ENCODE measurements around the gene SLC12A9.

Gene SLC12A9

GRCh38 chr7:100882785-100883526 lies 30.4 kb downstream of the SLC12A9 start:
- peak; percentile 100 for TF ChIP-seq PRDM1 (tag by site-specific recombination; IDR thresholded peaks at IDR 0.05)
- TF ChIP-seq ZNF529 (tag by site-specific recombination; IDR thresholded peaks at IDR 0.05; ENCODE audit: insufficient replicate concordance): no peak
- peak; percentile 30; the same call in 1 of the 2 replicates for TF ChIP-seq ZIC2 (tag by site-specific recombination; IDR thresholded peaks at IDR 0.05)
- no peak for TF ChIP-seq ZNF488 (tag by site-specific recombination; IDR thresholded peaks at IDR 0.05)
- peak; percentile 58 for TF ChIP-seq ZNF366 (tag by site-specific recombination; conservative IDR thresholded peaks at IDR 0.05)
- ChIA-PET CTCF (no interaction called here), POLR2A (interaction anchor here (0.6 to 8.7 kb wide), 3 partner anchors 6 to 13 kb away, joined by 3 to 198 read pairs (median 4); partner anchors contain the start of gene SRRT)
- Histone ChIP-seq H3K27ac (ENCODE audit: extremely low read depth, low read depth, low read length) (no peak overlapping the region), H3K4me1 (ENCODE audit: control insufficient read depth, insufficient read depth, low read length) (no peaks in the 10 kb centered on the region; the same call in 1 of the 2 replicates), H3K36me3 (ENCODE audit: control insufficient read depth in 2 of 2, insufficient read depth in 1 of 2, low read length in 2 of 2) (peaks cover 56 to 96% of the 10 kb centered on the region in 2 experiments), H3K4me3 (ENCODE audit: low read depth, low read length) (no peak overlapping the region), H3K9me3 (ENCODE audit: control insufficient read depth, insufficient read depth, low read depth, low read length) (no peaks in the 10 kb centered on the region)

GRCh38 chr7:100884736-100885439 lies 32.4 kb downstream of the SLC12A9 start:
- Histone ChIP-seq H3K4me3 (ENCODE audit: low read depth, low read length) (no peak overlapping the region), H3K9me3 (ENCODE audit: control insufficient read depth, insufficient read depth, low read depth, low read length) (no peaks in the 10 kb centered on the region), H3K4me1 (ENCODE audit: control insufficient read depth, insufficient read depth, low read length) (peaks cover 4% of the 10 kb centered on the region; the same call in 1 of the 2 replicates), H3K27ac (ENCODE audit: extremely low read depth, low read depth, low read length) (peak overlapping the region; percentile 33; the same call in 1 of the 2 replicates), H3K36me3 (ENCODE audit: control insufficient read depth in 2 of 2, insufficient read depth in 1 of 2, low read length in 2 of 2) (peaks cover 36 to 86% of the 10 kb centered on the region in 2 experiments)
- no peak for TF ChIP-seq ZNF324 (tag by site-specific recombination; IDR thresholded peaks at IDR 0.05)
- no peak for TF ChIP-seq ZNF214 (tag by site-specific recombination; IDR thresholded peaks at IDR 0.05; ENCODE audit: borderline replicate concordance)
- no peak for TF ChIP-seq ZFP69B (tag by site-specific recombination; IDR thresholded peaks at IDR 0.05)
- TF ChIP-seq ZNF600 (tag by site-specific recombination; IDR thresholded peaks at IDR 0.05): peak; percentile 93
- ChIA-PET POLR2A (interaction anchor here (8.7 kb wide), 1 partner anchor 8 kb away, joined by 198 read pairs; the partner anchor contains the start of gene SRRT), CTCF (no interaction called here)

GRCh38 chr7:100885440-100886141 lies 33.1 kb downstream of the SLC12A9 start:
- H3K36me3 ChIP-seq (ENCODE audit: control insufficient read depth in 2 of 2, insufficient read depth in 1 of 2, low read length in 2 of 2): peaks cover 29 to 80% of the 10 kb centered on the region in 2 experiments
- peaks cover 4% of the 10 kb centered on the region; the same call in 1 of the 2 replicates for H3K4me1 ChIP-seq (ENCODE audit: control insufficient read depth, insufficient read depth, low read length)
- ChIA-PET CTCF (interaction anchor here (0.6 kb wide), 1 partner anchor 166 kb away, joined by 3 read pairs; no protein-coding TSS in a partner anchor), POLR2A (interaction anchor here (8.7 kb wide), 1 partner anchor 9 kb away, joined by 198 read pairs; the partner anchor contains the start of gene SRRT)
- TF ChIP-seq ZNF366 (tag by site-specific recombination; conservative IDR thresholded peaks at IDR 0.05) (0 out of 2 replicates have a peak, but pooled peaks have one; percentile 14), GLI2 (tag by site-specific recombination; IDR thresholded peaks at IDR 0.05; ENCODE audit: borderline replicate concordance, low read depth) (no peak), ZNF558 (tag by site-specific recombination; IDR thresholded peaks at IDR 0.05) (no peak), ZNF792 (tag by site-specific recombination; IDR thresholded peaks at IDR 0.05) (no peak), EGR2 (tag by site-specific recombination; IDR thresholded peaks at IDR 0.05; ENCODE audit: low read depth) (peak; percentile 23; the same call in 1 of the 2 replicates), ZBTB20 (tag by site-specific recombination; IDR thresholded peaks at IDR 0.05) (no peak), ZNF600 (tag by site-specific recombination; IDR thresholded peaks at IDR 0.05) (peak; percentile 77), ZNF354C (tag by site-specific recombination; IDR thresholded peaks at IDR 0.05; ENCODE audit: borderline replicate concordance, low read depth) (no peak), PATZ1 (tag by site-specific recombination; IDR thresholded peaks at IDR 0.05) (0 out of 2 replicates have a peak, but pooled peaks have one; percentile 17), ZNF10 (tag by site-specific recombination; IDR thresholded peaks at IDR 0.05) (0 out of 2 replicates have a peak, but pooled peaks have one; percentile 23), ZNF629 (tag by site-specific recombination; IDR thresholded peaks at IDR 0.05) (no peak), ZNF560 (tag by site-specific recombination; IDR thresholded peaks at IDR 0.05; ENCODE audit: borderline replicate concordance) (no peak), ZNF658 (tag by site-specific recombination; IDR thresholded peaks at IDR 0.05) (no peak)
- H3K4me3 ChIP-seq (ENCODE audit: low read depth, low read length): no peak overlapping the region
- peak overlapping the region; percentile 33; the same call in 1 of the 2 replicates for H3K27ac ChIP-seq (ENCODE audit: extremely low read depth, low read depth, low read length)
- H3K9me3 ChIP-seq (ENCODE audit: control insufficient read depth, insufficient read depth, low read depth, low read length): no peaks in the 10 kb centered on the region
